HepG2 (cell line): ENCODE results near the gene SLC16A7. TPM values are rescaled to one million over a fixed set of nuclear protein-coding genes. Genes with fewer than 3 reads are reported as not detected.

Experiments used
- ATAC-seq: fragments of 200-7000 bp; cut with Tn5 transposase; 3 replicates; pipeline ENCODE4 v1.9.1; 2020; ENCODE audit warnings: mild to moderate bottlenecking, moderate library complexity
- BruUV-seq: library from RNA; stranded (reverse); fragments of 400-500 nt; replicated peaks from 2 replicates; lab custom pipeline; 2021; lab: Mats Ljungman, UMichigan
- CTCF ChIA-PET: fragments of 300-600 bp; formaldehyde crosslinking; extraction: SDS; loops from one replicate; lab custom pipeline; 2021; ENCODE audit warnings: low total read pairs, inconsistent platforms, low intra/inter-chr PET ratio; lab: Yijun Ruan, JAX
- POLR2A ChIA-PET: fragments of 350-600 bp; sonication (Branson Sonifier 250); formaldehyde crosslinking; loops from one replicate; lab custom pipeline; 2020; ENCODE audit warnings: antibody characterized with exemption, inconsistent platforms; lab: Yijun Ruan, JAX
- DNase-seq: peaks from one replicate; pipeline ENCODE4 v3.0.0-alpha.2; 2015; ENCODE audit warnings: low spot score
- FAIRE-seq: peaks from 3 replicates; lab custom pipeline; 2011; peaks lifted over from hg19 to GRCh38; lab: Jason Lieb, UNC
- H2AFZ ChIP-seq: one replicate; pipeline ENCODE4 v1.6.1; 2011; ENCODE audit warnings: low read length, inconsistent platforms
- H3K27ac ChIP-seq: fragments of 300-600 bp; 3 replicates; pipeline ENCODE4 v1.8.0; 2011; ENCODE audit warnings: mixed run types, mild to moderate bottlenecking, mixed read lengths, low read length, inconsistent platforms; ENCODE audit not compliant: insufficient read depth; ENCODE audit errors: extremely low read length
- H3K27me3 ChIP-seq, 2 experiments: fragments of 200-600 bp in 1 of 2; 2 replicates in 1 of 2; 3 replicates in 1 of 2; pipeline versions ENCODE4 v1.6.0 to v1.8.0; 2011; ENCODE audit warnings: low read length in 2 of 2, mild to moderate bottlenecking in 2 of 2, moderate library complexity in 2 of 2, inconsistent platforms in 1 of 2; ENCODE audit not compliant: insufficient read depth in 2 of 2, control insufficient read depth in 1 of 2
- H3K36me3 ChIP-seq, 2 experiments: fragments of 200-600 bp in 1 of 2; replicated peaks in 1 of 2; 2 replicates in 1 of 2; 3 replicates in 1 of 2; pipeline versions ENCODE4 v1.5.1 to v1.8.0; 2011; ENCODE audit warnings: low read length in 2 of 2, inconsistent platforms in 1 of 2; ENCODE audit not compliant: insufficient read depth in 2 of 2, control insufficient read depth in 1 of 2
- H3K4me1 ChIP-seq: 2 replicates; pipeline ENCODE4 v1.5.1; 2012; ENCODE audit warnings: low read length, inconsistent platforms; ENCODE audit not compliant: insufficient read depth
- H3K4me2 ChIP-seq: 2 replicates; pipeline ENCODE4 v1.6.0; 2011; ENCODE audit warnings: low read depth, low read length, inconsistent platforms
- H3K4me3 ChIP-seq, 3 experiments: fragments of 200-600 bp in 1 of 3; sonication (generic), shearing (Covaris generic) in 1 of 3; replicated peaks in 1 of 3; 2 replicates each; pipeline ENCODE4 v1.5.1; 2011 to 2016; ENCODE audit warnings: low read length in 3 of 3, inconsistent platforms in 2 of 3, low read depth in 2 of 3, mild to moderate bottlenecking in 2 of 3, control low read depth in 1 of 3, mixed read lengths in 1 of 3; ENCODE audit not compliant: insufficient read depth in 1 of 3
- H3K79me2 ChIP-seq: one replicate; pipeline ENCODE4 v1.6.1; 2011; ENCODE audit warnings: low read length, inconsistent platforms; ENCODE audit not compliant: insufficient read depth
- H3K9ac ChIP-seq: 2 replicates; pipeline ENCODE4 v1.6.0; 2011; ENCODE audit warnings: mild to moderate bottlenecking, low read depth, low read length, inconsistent platforms; ENCODE audit not compliant: insufficient read depth
- H3K9me3 ChIP-seq: 2 replicates; pipeline ENCODE4 v1.5.1; 2012; ENCODE audit warnings: mild to moderate bottlenecking, low read length
- H4K20me1 ChIP-seq: 2 replicates; pipeline ENCODE4 v1.6.0; 2011; ENCODE audit warnings: inconsistent platforms, mild to moderate bottlenecking, low read length, moderate library complexity; ENCODE audit not compliant: insufficient read depth
- FOXP4 ChIP-seq: sonication (generic); formaldehyde crosslinking; IDR thresholded peaks from 2 replicates; pipeline ENCODE4 v1.4.0; 2020; ENCODE audit warnings: missing genetic modification reagents
- GATAD1 ChIP-seq: IDR thresholded peaks from 2 replicates; pipeline ENCODE4 v1.6.1; 2016; ENCODE audit warnings: missing genetic modification reagents, missing compliant biosample characterization
- JUND ChIP-seq: sonication (generic); formaldehyde crosslinking; IDR thresholded peaks from 2 replicates; pipeline ENCODE4 v1.8.0; 2022; ENCODE audit warnings: mild to moderate bottlenecking, missing genetic modification reagents
- KDM4B ChIP-seq: sonication (generic); formaldehyde crosslinking; IDR thresholded peaks from 2 replicates; pipeline ENCODE4 v1.4.0; 2020; ENCODE audit warnings: missing genetic modification reagents
- NAIF1 ChIP-seq: sonication (generic); formaldehyde crosslinking; IDR thresholded peaks from 2 replicates; pipeline ENCODE4 v1.5.0; 2020; ENCODE audit warnings: mild to moderate bottlenecking, missing genetic modification reagents, borderline replicate concordance
- PHF8 ChIP-seq: sonication (generic); formaldehyde crosslinking; IDR thresholded peaks from 2 replicates; pipeline ENCODE4 v1.5.0; 2020; ENCODE audit warnings: missing genetic modification reagents
- SOX5 ChIP-seq: IDR thresholded peaks from 2 replicates; pipeline ENCODE4 v1.6.1; 2016; ENCODE audit warnings: borderline replicate concordance
- THAP11 ChIP-seq: IDR thresholded peaks from 2 replicates; pipeline ENCODE4 v1.6.1; 2016; ENCODE audit warnings: missing biosample characterization, missing genetic modification reagents
- U2AF2 ChIP-seq: fragments of 200-400 bp; formaldehyde crosslinking; IDR thresholded peaks from 2 replicates; pipeline ENCODE4 v1.6.1; 2017; ENCODE audit warnings: low read depth, mild to moderate bottlenecking, low read length
- YEATS2 ChIP-seq: sonication (generic); formaldehyde crosslinking; IDR thresholded peaks from 2 replicates; pipeline ENCODE4 v1.4.0; 2020; ENCODE audit warnings: missing genetic modification reagents, borderline replicate concordance
- ZBTB37 ChIP-seq: sonication (generic); formaldehyde crosslinking; IDR thresholded peaks from 2 replicates; pipeline ENCODE4 v1.4.0; 2020; ENCODE audit warnings: mild to moderate bottlenecking, missing genetic modification reagents
- ZEB1 ChIP-seq: IDR thresholded peaks from 2 replicates; pipeline ENCODE4 v1.6.1; 2012; ENCODE audit warnings: mild to moderate bottlenecking, low read depth, inconsistent platforms; ENCODE audit not compliant: insufficient replicate concordance
- ZFP82 ChIP-seq: sonication (generic); formaldehyde crosslinking; IDR thresholded peaks from 2 replicates; pipeline ENCODE4 v1.5.1; 2020; ENCODE audit warnings: mild to moderate bottlenecking, missing genetic modification reagents, borderline replicate concordance
- ZNF180 ChIP-seq: sonication (generic); formaldehyde crosslinking; IDR thresholded peaks from 2 replicates; pipeline ENCODE4 v1.4.0; 2020; ENCODE audit warnings: low read depth, missing genetic modification reagents, borderline replicate concordance
- ZNF232 ChIP-seq: sonication (generic); formaldehyde crosslinking; IDR thresholded peaks from 2 replicates; pipeline ENCODE4 v1.4.0; 2020; ENCODE audit warnings: missing genetic modification reagents, borderline replicate concordance
- ZNF549 ChIP-seq: sonication (generic); formaldehyde crosslinking; IDR thresholded peaks from 2 replicates; pipeline ENCODE4 v1.5.0; 2020; ENCODE audit warnings: missing genetic modification reagents
- ZNF720 ChIP-seq: sonication (generic); formaldehyde crosslinking; IDR thresholded peaks from 2 replicates; pipeline ENCODE4 v1.4.0; 2020; ENCODE audit warnings: missing genetic modification reagents
- WGBS: methylation state at CpG from one replicate; pipeline ENCODE4 v1.1.6; 2017; ENCODE audit warnings: low lambda C conversion rate; 5-methylcytosine and 5-hydroxymethylcytosine counted together
- in situ Hi-C: cut with HindIII; loops from 2 replicates; pipeline ENCODE4 v1.10.0; 2017; ENCODE audit warnings: low pct_unique_long_range_greater_than_20kb; ENCODE audit not compliant: extremely low pct_ligation_motif_present
- intact Hi-C: fragments of 100-400 bp; cut with micrococcal nuclease; formaldehyde crosslinking; loops from one replicate; pipeline ENCODE4 v1.10.0; 2022; ENCODE audit not compliant: unreplicated experiment
- polyA plus RNA-seq, 8 experiments: library from polyadenylated mRNA; depleted of rRNA in 3 of 8; stranded (reverse) in 7 of 8; unstranded in 1 of 8; fragments of >200 nt; fragmentation: Illumina TruSeq in 4 of 8; extraction: Trizol in 4 of 8; gene quantifications; 2 replicates each; pipeline versions ENCODE4 v1.2.1 to v1.2.3, GENCODE V29; 2011 to 2016; ENCODE audit warnings: low read depth in 4 of 8, missing spikeins in 1 of 8, mixed read lengths in 1 of 8; ENCODE audit not compliant: insufficient read depth in 1 of 8
- total RNA-seq, 5 experiments: library from RNA; depleted of rRNA; stranded (reverse); fragments of >200 nt; fragmentation: Illumina TruSeq; extraction: Trizol; gene quantifications; 2 replicates each; pipeline ENCODE4 v1.2.3, GENCODE V29; 2016; ENCODE audit warnings: low read depth in 1 of 5

The SLC16A7 gene
- total and polyA plus RNA-seq, 2 of the 13 experiments (the other 11 are each of a cell fraction or from before 2014, with no cell fraction given): 1.3 to 1.6 TPM

GRCh38 chr12:59708484-59708883 is 112.7 kb downstream of the SLC16A7 start:
- H3K4me3 ChIP-seq: no peak overlapping the region
- H3K9ac ChIP-seq: no peak overlapping the region
- WGBS: 33% methylated on average over 1 of the region's 1 CpG
- no peak for ATAC-seq
- no peak overlapping the region for H3K27ac ChIP-seq
- no peak for FAIRE-seq
- H3K79me2 ChIP-seq: no peaks in the 10 kb centered on the region
- no peak overlapping the region for H2AFZ ChIP-seq
- CTCF ChIA-PET: no interaction called here
- 0 out of 2 replicates have a peak, but pooled peaks cover 2% of the 10 kb centered on the region for H3K9me3 ChIP-seq
- no peaks in the 10 kb centered on the region for H3K4me1 ChIP-seq
- intact Hi-C loops: no loop called here
- no peaks in the 10 kb centered on the region for H3K36me3 ChIP-seq
- no TSS peak for BruUV-seq
- in situ Hi-C loops: no loop called here
- DNase-seq: no peak
- POLR2A ChIA-PET: no interaction called here
- no peaks in the 10 kb centered on the region for H4K20me1 ChIP-seq
- no peaks in the 10 kb centered on the region for H3K27me3 ChIP-seq
- no peak overlapping the region for H3K4me2 ChIP-seq
- TF ChIP-seq ZNF720 (CRISPR knock-in tag): no peak
- TF ChIP-seq KDM4B (CRISPR knock-in tag): no peak
- TF ChIP-seq NAIF1 (CRISPR knock-in tag): no peak
- no peak for TF ChIP-seq SOX5
- no peak for TF ChIP-seq ZBTB37 (CRISPR knock-in tag)
- no peak for TF ChIP-seq PHF8
- no peak for TF ChIP-seq ZNF232
- no peak for TF ChIP-seq FOXP4 (CRISPR knock-in tag)
- no peak for TF ChIP-seq ZFP82
- no peak for TF ChIP-seq YEATS2
- TF ChIP-seq GATAD1 (CRISPR knock-in tag): no peak
- TF ChIP-seq THAP11 (CRISPR knock-in tag): no peak
- no peak for TF ChIP-seq ZNF180 (CRISPR knock-in tag)
- TF ChIP-seq ZEB1: no peak
- TF ChIP-seq U2AF2: no peak
- TF ChIP-seq JUND: no peak
- no peak for TF ChIP-seq ZNF549 (CRISPR knock-in tag)
